Testis (tissue), 3 donors: ENCODE data around the gene MTPN. TPM values are rescaled to one million over a fixed set of nuclear protein-coding genes. Genes with fewer than 3 reads are reported as not detected.

Experiments used
- DNase-seq: peaks from one replicate; pipeline ENCODE4 v3.0.0-alpha.2; 2019
- H3K27ac ChIP-seq, 2 donors: fragments of 200-600 bp; sonication (generic); one replicate each; pipeline ENCODE4 v1.5.1; 2019
- H3K27me3 ChIP-seq: fragments of 200-600 bp; sonication (generic); one replicate; pipeline ENCODE4 v1.5.1; 2019
- H3K36me3 ChIP-seq: fragments of 200-600 bp; sonication (generic); one replicate; pipeline ENCODE4 v1.5.1; 2017; ENCODE audit warnings: low read depth; ENCODE audit errors: missing control alignments
- H3K4me1 ChIP-seq: fragments of 200-600 bp; sonication (generic); one replicate; pipeline ENCODE4 v1.5.1; 2019
- H3K4me3 ChIP-seq, 2 donors: fragments of 200-600 bp; sonication (generic); one replicate each; pipeline ENCODE4 v1.5.1; 2017 to 2019
- H3K9me3 ChIP-seq: fragments of 200-600 bp; sonication (generic); one replicate; pipeline ENCODE4 v1.5.1; 2017
- CTCF ChIP-seq, 3 experiments: fragments of 450-650 bp in 2 of 3; fragments of 200-600 bp in 1 of 3; sonication (generic) in 1 of 3; IDR thresholded peaks; one replicate each; pipeline ENCODE4 v1.5.1; 2016 to 2019; ENCODE audit warnings: antibody characterized with exemption in 3 of 3, mild to moderate bottlenecking in 2 of 3, moderate library complexity in 1 of 3
- POLR2A ChIP-seq: fragments of 450-650 bp; IDR thresholded peaks from one replicate; pipeline ENCODE4 v1.6.1; 2017; ENCODE audit warnings: antibody characterized with exemption, mild to moderate bottlenecking, moderate library complexity
- WGBS, 2 donors: methylation state at CpG; one replicate each; pipeline ENCODE4 v1.1.5; 2018; 5-methylcytosine and 5-hydroxymethylcytosine counted together
- intact Hi-C: fragments of 100-400 bp; cut with DNase I; formaldehyde crosslinking; loops from one replicate; pipeline ENCODE4 v1.15.1; 2023; ENCODE audit warnings: low total_unique reads
- polyA plus RNA-seq: library from polyadenylated mRNA; stranded (reverse); fragments of 350-450 nt; fragmentation: Illumina TruSeq; extraction: RNeasy Lipid Tissue Mini Kit (QIAGEN cat#74804); gene quantifications from one replicate; pipeline ENCODE4 v1.2.3, GENCODE V29; 2014; ENCODE audit warnings: low read depth, low replicate concordance; ENCODE audit not compliant: insufficient read depth
- total RNA-seq, 2 donors: library from RNA; depleted of rRNA; stranded (reverse); fragments of >200 nt; gene quantifications; one replicate each; pipeline ENCODE4 v1.2.3, GENCODE V29; 2016

Gene MTPN
- total and polyA plus RNA-seq, 3 donors from 2014 or later, result 141 to 144 (median 142) TPM

DNA sequence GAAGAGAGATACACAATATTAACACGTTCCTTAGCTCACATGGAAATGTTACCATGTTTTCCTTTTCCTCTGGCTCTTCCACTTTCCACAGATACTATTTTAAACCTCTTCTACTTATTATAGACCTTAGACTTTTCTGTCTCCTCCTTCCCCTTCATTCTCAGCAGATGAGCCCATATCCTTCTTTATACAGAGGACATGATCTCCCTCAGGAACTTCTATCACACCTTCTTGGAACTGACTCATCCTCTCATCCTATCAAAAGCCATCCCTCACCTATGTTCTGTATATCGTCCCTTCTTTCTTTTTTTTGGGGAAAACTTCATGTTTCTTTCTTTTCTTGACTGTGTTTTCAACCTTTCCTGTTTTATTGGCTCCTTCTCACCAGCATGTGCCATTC, 20.8 kb downstream of the MTPN start:
- intact Hi-C loops, result no loop called here
- no peak for DNase-seq
- TF ChIP-seq CTCF (IDR thresholded peaks at IDR 0.05) (no peak), POLR2A (no peak)
- WGBS, 2 donors, result 85 to 96% methylated on average over 2 of the region's 2 CpGs
- Histone ChIP-seq H3K27ac (no peak overlapping the region), H3K9me3 (no peaks in the 10 kb centered on the region), H3K36me3 (no peaks in the 10 kb centered on the region), H3K4me3 (no peak overlapping the region), H3K27me3 (no peaks in the 10 kb centered on the region), H3K4me1 (no peaks in the 10 kb centered on the region)

DNA sequence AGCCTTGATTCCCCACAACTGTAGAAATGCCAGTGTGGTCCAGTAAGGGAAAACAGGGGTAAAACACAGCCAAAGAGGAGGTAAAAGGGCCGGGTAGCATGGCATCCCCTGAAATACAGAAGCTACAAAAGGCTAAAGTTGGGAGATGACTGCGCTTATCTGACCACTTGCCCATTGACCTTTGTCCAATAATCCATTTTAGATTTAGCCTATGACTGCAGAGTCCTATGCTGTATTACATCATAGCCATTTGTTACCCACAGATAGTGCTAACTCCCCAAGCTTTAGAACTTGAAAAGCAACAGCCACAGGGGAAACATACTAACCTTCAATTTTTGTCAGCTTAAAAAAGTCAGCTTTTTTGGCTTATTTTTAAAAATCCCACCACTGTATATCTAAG, 26.2 kb downstream of the MTPN start:
- DNase-seq, result no peak
- 93 to 94% methylated on average over 2 of the region's 2 CpGs for WGBS, 2 donors
- no peaks in the 10 kb centered on the region for H3K36me3 ChIP-seq
- no peaks in the 10 kb centered on the region for H3K27me3 ChIP-seq
- no peak overlapping the region for H3K27ac ChIP-seq
- intact Hi-C loops, result no loop called here
- no peaks in the 10 kb centered on the region for H3K9me3 ChIP-seq
- TF ChIP-seq POLR2A (no peak), CTCF (IDR thresholded peaks at IDR 0.05) (no peak)
- no peak overlapping the region for H3K4me3 ChIP-seq
- H3K4me1 ChIP-seq, result no peaks in the 10 kb centered on the region

DNA sequence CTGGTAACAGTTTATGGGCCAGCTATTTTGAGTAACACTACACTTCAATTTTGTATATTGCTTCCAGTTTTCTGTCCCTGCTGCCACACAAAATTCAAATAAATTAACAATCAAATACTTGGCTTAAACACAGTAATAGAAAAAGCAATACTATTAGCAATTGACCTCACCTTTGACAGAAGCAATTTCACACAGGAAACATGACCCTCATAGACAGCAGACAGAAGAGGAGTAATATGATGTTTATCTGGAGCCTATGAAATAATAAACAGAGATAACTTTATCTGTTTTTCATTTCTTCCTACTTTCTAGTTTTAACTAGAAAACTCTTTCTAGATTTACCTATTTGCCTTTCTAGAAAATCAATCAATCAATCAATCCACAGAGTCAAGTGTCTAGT, 26.7 kb downstream of the MTPN start:
- H3K9me3 ChIP-seq, result no peaks in the 10 kb centered on the region
- no peak overlapping the region for H3K27ac ChIP-seq
- no peak overlapping the region for H3K4me3 ChIP-seq
- no peaks in the 10 kb centered on the region for H3K27me3 ChIP-seq
- H3K4me1 ChIP-seq, result no peaks in the 10 kb centered on the region
- DNase-seq, result no peak
- H3K36me3 ChIP-seq, result no peaks in the 10 kb centered on the region
- intact Hi-C loops, result no loop called here
- TF ChIP-seq POLR2A (no peak), CTCF (IDR thresholded peaks at IDR 0.05) (no peak)

DNA sequence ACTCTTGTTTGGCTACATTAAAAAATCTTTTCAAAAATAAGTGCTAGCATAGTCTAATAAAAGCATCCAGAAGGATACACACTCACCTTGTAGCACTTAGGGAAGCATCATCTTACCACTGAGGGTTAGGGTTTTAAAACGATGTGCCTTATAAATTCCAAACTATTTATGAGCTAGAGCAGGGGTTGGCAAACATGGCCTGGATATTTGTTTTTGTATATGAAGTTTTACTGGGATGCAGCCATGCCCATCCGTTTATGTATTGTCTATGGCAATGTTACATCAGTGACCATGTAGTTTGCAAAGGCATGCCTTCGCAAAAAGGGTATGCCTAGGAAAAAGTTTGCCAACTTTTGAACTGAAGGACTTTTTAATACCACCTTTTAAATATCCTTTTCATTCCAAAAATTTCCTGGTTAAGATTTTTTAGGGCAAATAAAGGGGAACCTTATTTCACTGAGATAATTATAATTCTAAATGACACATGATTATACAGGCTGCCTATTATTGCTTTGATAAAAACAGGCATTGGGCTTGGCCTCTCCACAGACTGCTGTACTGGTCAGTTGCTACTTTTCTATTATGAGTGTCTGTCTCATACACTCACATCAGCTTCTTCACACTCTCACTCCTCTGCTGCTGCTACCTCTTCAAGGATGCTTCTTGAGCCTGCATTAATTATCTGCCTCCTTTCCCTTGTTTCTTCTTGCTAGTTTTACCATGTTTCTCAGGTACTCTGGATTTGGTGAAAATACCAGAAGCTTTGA, 30.7 kb downstream of the MTPN start:
- Histone ChIP-seq H3K4me3 (no peak overlapping the region), H3K27me3 (no peaks in the 10 kb centered on the region), H3K4me1 (no peaks in the 10 kb centered on the region), H3K36me3 (no peaks in the 10 kb centered on the region), H3K27ac (no peak overlapping the region), H3K9me3 (no peaks in the 10 kb centered on the region)
- no peak for TF ChIP-seq POLR2A
- no peak for TF ChIP-seq CTCF (IDR thresholded peaks at IDR 0.05)
- WGBS, 2 donors, result 87 to 91% methylated on average over 3 of the region's 3 CpGs
- no peak for DNase-seq
- intact Hi-C loops, result no loop called here

GRCh38 chr7:135944753-135945152, 32.4 kb downstream of the MTPN start:
- intact Hi-C loops, result no loop called here
- Histone ChIP-seq H3K36me3 (no peaks in the 10 kb centered on the region), H3K27ac (no peak overlapping the region), H3K4me3 (no peak overlapping the region), H3K4me1 (no peaks in the 10 kb centered on the region), H3K27me3 (no peaks in the 10 kb centered on the region), H3K9me3 (no peaks in the 10 kb centered on the region)
- TF ChIP-seq POLR2A (no peak), CTCF (IDR thresholded peaks at IDR 0.05) (no peak)
- DNase-seq, result no peak
- 89 to 97% methylated on average over 2 of the region's 2 CpGs for WGBS, 2 donors
